ENCODE data around the gene LCN9.

The LCN9 gene

GRCh38 chr9:135673941-135674340, 10.8 kb downstream of the LCN9 start:
- DNase-seq = no peak

- DNase-seq = no peak
These were observed 11.9 kb downstream of the LCN9 start for GRCh38 chr9:135674977-135675376.

GRCh38 chr9:135676891-135677290, 13.8 kb downstream of the LCN9 start:
- DNase-seq = no peak

- DNase-seq = no peak
These were observed 14.6 kb downstream of the LCN9 start for GRCh38 chr9:135677641-135678168.

- DNase-seq = no peak
These were observed 15.3 kb downstream of the LCN9 start for GRCh38 chr9:135678236-135679017.

GRCh38 chr9:135680056-135680455, 16.9 kb downstream of the LCN9 start:
- no peak for DNase-seq

GRCh38 chr9:135681161-135681560, 18.1 kb downstream of the LCN9 start:
- no peak for DNase-seq

- DNase-seq = no peak
These were observed 20.4 kb downstream of the LCN9 start for GRCh38 chr9:135683401-135684034.

GRCh38 chr9:135684691-135685090, 21.6 kb downstream of the LCN9 start:
- DNase-seq = no peak

GRCh38 chr9:135687216-135687615, 24.1 kb downstream of the LCN9 start:
- no peak for DNase-seq

GRCh38 chr9:135689011-135689410, 25.9 kb downstream of the LCN9 start:
- DNase-seq = no peak

GRCh38 chr9:135690836-135691570, 27.9 kb downstream of the LCN9 start:
- no peak for DNase-seq

- no peak for DNase-seq
These were observed 29.3 kb downstream of the LCN9 start for GRCh38 chr9:135692410-135692809.

GRCh38 chr9:135693265-135693664, 30.2 kb downstream of the LCN9 start:
- DNase-seq = no peak

- DNase-seq = no peak
These were observed 30.7 kb downstream of the LCN9 start for GRCh38 chr9:135693771-135694170.

GRCh38 chr9:135694414-135694813, 31.3 kb downstream of the LCN9 start:
- DNase-seq = no peak

GRCh38 chr9:135695036-135695435, 31.9 kb downstream of the LCN9 start:
- no peak for DNase-seq

- DNase-seq = no peak
These were observed 32.5 kb downstream of the LCN9 start for GRCh38 chr9:135695642-135696041.

- DNase-seq = no peak
These were observed 33.3 kb downstream of the LCN9 start for GRCh38 chr9:135696446-135696845.

GRCh38 chr9:135697226-135697625, 34.1 kb downstream of the LCN9 start:
- no peak for DNase-seq

- DNase-seq = no peak
These were observed 35.1 kb downstream of the LCN9 start for GRCh38 chr9:135698236-135698635.

GRCh38 chr9:135698767-135699166, 35.7 kb downstream of the LCN9 start:
- no peak for DNase-seq

- no peak for DNase-seq
These were observed 36.3 kb downstream of the LCN9 start, which contains the start of gene SOHLH1 for GRCh38 chr9:135699440-135699839. TSS of gene SOHLH1 (minus strand) at chr9:135699481. CDS start at chr9:135699467, 14 bp downstream.
